GM15510 (cell line): ENCODE results near the gene SEBOX.

Experiments
- POLR2A ChIP-seq: IDR thresholded peaks from 3 replicates; pipeline ENCODE4 v1.6.1; 2011; ENCODE audit warnings: borderline replicate concordance; ENCODE audit not compliant: insufficient read length; ENCODE audit errors: extremely low read depth

Gene SEBOX

GRCh38 chr17:28365487-28365886, 488 bp upstream of the SEBOX start:
- no peak for TF ChIP-seq POLR2A

GRCh38 chr17:28363776-28364650, 986 bp downstream of the SEBOX start:
- TF ChIP-seq POLR2A = no peak

- TF ChIP-seq POLR2A = no peak
Measured at GRCh38 chr17:28363186-28363585, 1.8 kb downstream of the SEBOX start.

GRCh38 chr17:28357901-28358197, 7.2 kb downstream of the SEBOX start:
- TF ChIP-seq POLR2A = no peak

- TF ChIP-seq POLR2A = peak; percentile 97
Measured at GRCh38 chr17:28357061-28357900, 7.7 kb downstream of the SEBOX start, which contains the start of gene POLDIP2. Gene POLDIP2 (minus strand): TSS chr17:28357527. CDS start chr17:28357448, 79 bp downstream.

- no peak for TF ChIP-seq POLR2A
Measured at GRCh38 chr17:28350271-28350670, 14.7 kb downstream of the SEBOX start.

GRCh38 chr17:28348979-28349378, 16.0 kb downstream of the SEBOX start:
- no peak for TF ChIP-seq POLR2A

GRCh38 chr17:28347261-28347891, 17.6 kb downstream of the SEBOX start:
- no peak for TF ChIP-seq POLR2A

- no peak for TF ChIP-seq POLR2A
Measured at GRCh38 chr17:28346746-28347246, 18.2 kb downstream of the SEBOX start.

GRCh38 chr17:28346199-28346580, 18.8 kb downstream of the SEBOX start:
- no peak for TF ChIP-seq POLR2A

GRCh38 chr17:28345419-28346198, 19.4 kb downstream of the SEBOX start:
- TF ChIP-seq POLR2A = peak; percentile 17

GRCh38 chr17:28344435-28344901, 20.5 kb downstream of the SEBOX start:
- no peak for TF ChIP-seq POLR2A

- no peak for TF ChIP-seq POLR2A
Measured at GRCh38 chr17:28344011-28344410, 21.0 kb downstream of the SEBOX start.

GRCh38 chr17:28343491-28343932, 21.5 kb downstream of the SEBOX start:
- TF ChIP-seq POLR2A = no peak
